DMS114 treated with DMSO at 0.1 percent for 48 hours (cell line): ENCODE results near the gene HAAO.
"Not testable (repeated sequence)": the region's sequence is repeated elsewhere in the genome, so short reads cannot be mapped to it uniquely, and the experiment has no call there.

Source experiments
- DNase-seq: peaks from one replicate; lab custom pipeline; 2025; ENCODE audit not compliant: unreplicated experiment; lab: John Stamatoyannopoulos, UW

Gene HAAO

GRCh38 chr2:42792583-42793333 lies at the start of gene HAAO:
Gene HAAO, minus strand, starts transcription at chr2:42792583. Its CDS starts 47 bp downstream, at chr2:42792536.
- DNase-seq: no peak

- no peak for DNase-seq
These were observed 49.0 kb upstream of the HAAO start for GRCh38 chr2:42841344-42841743.

DNA sequence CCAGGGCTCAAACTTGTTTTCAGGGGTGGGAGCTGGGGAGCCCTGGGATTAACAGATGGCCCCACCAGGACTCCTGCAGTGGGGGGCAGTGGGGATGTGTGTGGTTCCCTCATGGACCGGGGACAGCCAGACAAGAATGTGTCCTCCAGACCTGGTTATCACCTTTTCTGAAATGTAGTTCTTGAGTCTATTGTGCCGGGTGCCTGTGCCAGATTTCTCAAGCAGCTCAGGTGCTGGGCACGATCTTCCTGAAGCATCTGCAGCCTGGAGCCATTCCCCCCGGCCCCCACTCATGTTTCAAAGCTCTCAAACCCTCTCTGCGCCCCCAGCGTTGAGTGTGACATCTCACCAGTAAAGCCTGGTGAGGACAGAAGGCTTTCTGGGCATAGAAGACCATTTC lies 48.4 kb upstream of the HAAO start:
- no peak for DNase-seq

GRCh38 chr2:42839809-42840501 lies 47.6 kb upstream of the HAAO start:
- DNase-seq: no peak

GRCh38 chr2:42838133-42838532 lies 45.8 kb upstream of the HAAO start:
- DNase-seq: no peak

- DNase-seq: no peak
These were observed 43.4 kb upstream of the HAAO start for GRCh38 chr2:42835577-42836371.

GRCh38 chr2:42834161-42834560 lies 41.8 kb upstream of the HAAO start:
- DNase-seq: no peak

GRCh38 chr2:42832289-42832634 lies 39.9 kb upstream of the HAAO start:
- no peak for DNase-seq

DNA sequence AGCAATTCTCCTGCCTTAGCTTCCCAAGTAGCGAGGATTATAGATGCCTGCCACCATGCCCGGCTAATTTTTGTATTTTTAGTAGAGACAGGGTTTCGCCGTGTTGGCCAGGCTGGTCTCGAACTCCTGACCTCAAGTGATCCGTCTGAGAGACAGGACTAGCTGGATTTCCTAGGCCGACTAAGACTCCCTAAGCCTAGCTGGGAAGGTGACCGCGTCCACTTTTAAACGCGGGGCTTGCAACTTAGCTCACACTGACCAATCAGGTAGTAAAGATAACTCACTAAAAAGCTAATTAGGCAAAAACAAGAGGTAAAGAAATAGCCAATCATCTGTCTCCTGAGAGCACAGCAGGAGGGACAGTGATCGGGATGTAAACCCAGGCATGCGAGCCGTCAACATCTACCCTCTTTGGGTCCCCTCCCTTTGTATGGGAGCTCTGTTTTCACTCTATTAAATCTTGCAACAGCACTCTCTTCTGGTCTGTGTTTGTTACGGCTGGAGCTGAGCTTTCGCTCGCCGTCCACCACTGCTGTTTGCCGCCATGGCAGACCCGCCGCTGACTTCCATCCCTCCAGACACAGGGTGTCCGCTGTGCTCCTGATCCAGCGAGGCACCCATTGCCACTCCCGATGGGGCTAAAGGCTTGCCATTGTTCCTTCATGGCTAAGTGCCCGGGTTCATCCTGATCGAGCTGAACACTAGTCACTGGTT lies 39.3 kb upstream of the HAAO start:
- not testable (repeated sequence) for DNase-seq

- no peak for DNase-seq
These were observed 38.7 kb upstream of the HAAO start for GRCh38 chr2:42830922-42831574.

- no peak for DNase-seq
These were observed 37.5 kb upstream of the HAAO start for GRCh38 chr2:42829671-42830440.

GRCh38 chr2:42828487-42829425 lies 36.4 kb upstream of the HAAO start:
- DNase-seq: peak; percentile 27

GRCh38 chr2:42827647-42828486 lies 35.5 kb upstream of the HAAO start:
- DNase-seq: peak; percentile 73

GRCh38 chr2:42826231-42826630 lies 33.8 kb upstream of the HAAO start:
- DNase-seq: no peak

DNA sequence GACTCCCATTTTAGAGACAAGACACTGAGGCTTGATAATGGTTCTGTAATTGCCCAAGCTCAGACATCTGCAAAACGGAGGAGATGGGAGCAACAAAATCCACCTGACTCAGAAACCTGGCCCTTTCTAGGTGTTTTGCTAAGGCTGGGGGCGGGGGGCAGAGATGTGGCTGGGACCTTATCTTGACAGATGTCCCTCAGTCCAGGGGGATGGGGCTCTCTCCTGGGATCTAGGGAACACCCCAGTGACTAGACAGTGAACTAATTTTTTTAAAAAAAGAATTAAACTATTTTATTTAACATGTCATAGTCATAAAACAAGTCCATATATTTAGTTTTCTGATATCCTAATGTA lies 32.0 kb upstream of the HAAO start:
- no peak for DNase-seq

DNA sequence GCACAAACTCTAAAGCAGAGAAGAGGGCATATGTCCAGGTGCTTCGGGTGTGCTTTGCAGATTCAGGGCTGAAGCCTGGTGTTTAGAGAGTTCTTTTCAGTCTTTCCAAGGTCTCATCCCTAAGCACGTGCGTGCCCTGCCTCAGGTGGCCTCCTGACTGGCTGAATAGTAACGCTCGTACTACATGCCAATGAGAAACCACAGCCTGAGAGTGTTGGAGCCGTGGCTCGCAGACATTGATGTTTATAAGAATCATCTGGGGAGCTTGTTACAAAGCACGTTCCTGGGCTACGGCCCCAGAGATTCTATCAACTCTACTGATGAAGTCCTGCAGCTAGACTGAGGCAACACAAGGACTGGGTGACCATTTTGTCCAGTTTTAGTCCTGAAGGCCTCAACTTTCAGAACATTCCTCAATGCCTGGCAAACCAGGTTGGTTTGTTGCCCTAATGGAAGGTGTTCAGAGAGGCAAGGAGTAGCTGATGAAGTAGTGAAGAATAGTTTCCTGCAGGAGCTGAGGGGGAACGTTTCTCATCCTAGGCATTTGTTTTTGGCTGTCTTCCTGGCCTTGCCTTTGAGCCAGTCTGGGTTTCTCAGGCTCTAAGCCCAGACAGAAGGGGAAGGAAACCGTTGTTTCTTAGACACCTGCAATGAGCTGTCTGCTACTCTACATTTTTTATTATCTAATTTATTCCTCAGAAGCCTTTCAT lies 31.5 kb upstream of the HAAO start:
- DNase-seq: no peak

DNA sequence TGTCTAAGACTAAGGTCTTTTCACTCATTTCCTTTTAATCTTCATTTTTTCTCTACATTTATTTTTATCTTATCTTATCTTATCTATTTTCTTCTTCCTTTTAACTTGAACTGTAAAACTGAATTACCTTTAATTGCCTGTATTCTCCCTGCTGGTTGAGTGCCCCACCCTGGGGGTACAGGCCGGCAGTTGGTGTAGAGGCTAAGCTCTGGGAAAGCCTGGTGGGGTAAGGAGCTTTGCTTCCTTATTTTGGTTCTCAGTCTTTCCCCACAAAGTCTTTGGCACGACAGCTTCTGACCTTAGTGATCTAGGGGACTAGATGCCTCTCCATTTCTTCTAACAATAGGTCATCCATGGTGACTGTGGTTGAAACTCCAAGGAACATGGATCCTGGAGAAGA lies 26.8 kb upstream of the HAAO start:
- no peak for DNase-seq
